CD4-positive, alpha-beta T cell (primary cell): Measurements from ENCODE around the gene NNAT. TPM values are rescaled to one million over a fixed set of nuclear protein-coding genes. Genes with fewer than 3 reads are reported as not detected.

Source experiments
- ATAC-seq: fragments of 200-7000 bp; cut with Tn5 transposase; one replicate; pipeline ENCODE4 v1.10.0; 2022; ENCODE audit warnings: mild to moderate bottlenecking; ENCODE audit not compliant: poor library complexity
- CTCF ChIA-PET: fragments of 350-600 bp; sonication (Branson Sonifier 250); formaldehyde crosslinking; loops from one replicate; lab custom pipeline; 2021; ENCODE audit warnings: antibody characterized with exemption, inconsistent platforms; lab: Charles Lee
- POLR2A ChIA-PET: fragments of 350-600 bp; sonication (Branson Sonifier 250); formaldehyde crosslinking; loops from one replicate; lab custom pipeline; 2021; ENCODE audit warnings: antibody characterized with exemption, inconsistent platforms; lab: Charles Lee
- DNase-seq, 14 experiments: peaks; one replicate each; pipeline ENCODE4 v3.0.0-alpha.2; 2013 to 2020; ENCODE audit warnings: mixed read lengths in 2 of 14
- H3K27ac ChIP-seq, 2 donors: one replicate each; pipeline versions ENCODE4 v1.5.1 to v1.7.0; 2013; ENCODE audit warnings: low read length in 2 of 2, low read depth in 1 of 2, mild to moderate bottlenecking in 1 of 2
- H3K27me3 ChIP-seq, 2 experiments: 1 replicate in 1 of 2; 2 replicates in 1 of 2; pipeline versions ENCODE4 v1.6.1 to v1.7.0; 2013; ENCODE audit warnings: low read length in 2 of 2, control low read depth in 1 of 2, mild to moderate bottlenecking in 1 of 2, moderate library complexity in 1 of 2; ENCODE audit not compliant: insufficient read depth in 2 of 2, control insufficient read depth in 1 of 2
- H3K36me3 ChIP-seq: one replicate; pipeline ENCODE4 v1.6.1; 2013; ENCODE audit warnings: low read length, control low read depth; ENCODE audit not compliant: insufficient read depth
- H3K4me1 ChIP-seq: one replicate; pipeline ENCODE4 v1.6.1; 2013; ENCODE audit warnings: low read length, control low read depth; ENCODE audit not compliant: insufficient read depth
- H3K4me3 ChIP-seq: one replicate; pipeline ENCODE4 v1.5.1; 2013; ENCODE audit warnings: mild to moderate bottlenecking, low read length, moderate library complexity
- H3K9me3 ChIP-seq, 2 experiments: 1 replicate in 1 of 2; 2 replicates in 1 of 2; pipeline versions ENCODE4 v1.6.1 to v1.7.0; 2013; ENCODE audit warnings: low read length in 2 of 2, mild to moderate bottlenecking in 2 of 2, control low read depth in 1 of 2, moderate library complexity in 1 of 2; ENCODE audit not compliant: control insufficient read depth in 1 of 2, insufficient read depth in 1 of 2
- H3K27ac Mint-ChIP-seq: one replicate; pipeline ENCODE4 v1.8.0; 2020; ENCODE audit warnings: mixed read lengths
- H3K27me3 Mint-ChIP-seq: one replicate; pipeline ENCODE4 v1.8.0; 2021; ENCODE audit warnings: mixed read lengths
- H3K36me3 Mint-ChIP-seq: one replicate; pipeline ENCODE4 v1.8.0; 2021; ENCODE audit warnings: low read depth, mixed read lengths
- H3K4me1 Mint-ChIP-seq: one replicate; pipeline ENCODE4 v1.8.0; 2021; ENCODE audit warnings: low read depth, mixed read lengths
- H3K4me3 Mint-ChIP-seq: one replicate; pipeline ENCODE4 v1.8.0; 2020; ENCODE audit warnings: mild to moderate bottlenecking, mixed read lengths
- H3K9me3 Mint-ChIP-seq: one replicate; pipeline ENCODE4 v1.8.0; 2020; ENCODE audit warnings: mixed read lengths
- intact Hi-C, 2 experiments: fragments of 100-400 bp; cut with DNase I in 1 of 2; cut with micrococcal nuclease in 1 of 2; formaldehyde crosslinking; loops; one replicate each; pipeline versions ENCODE4 v1.15.1 to v1.9.0; 2023 to 2025; cut with DNase I, micrococcal nuclease
- total RNA-seq, 174 experiments: library from RNA in 2 of 174; stranded (reverse) in 2 of 174; gene quantifications; one replicate each; pipeline ENCODE4 v1.2.3 and lab custom pipeline; 2021 to 2026
- TF ChIP-seq, protein P1 (sequence below): fragments of 200-600 bp; IDR thresholded peaks from one replicate; pipeline ENCODE4 v1.8.0; 2022; ENCODE audit warnings: antibody characterized with exemption, mild to moderate bottlenecking

Gene NNAT
- total RNA-seq, 2 experiments from 2014 or later, result not detected

DNA sequence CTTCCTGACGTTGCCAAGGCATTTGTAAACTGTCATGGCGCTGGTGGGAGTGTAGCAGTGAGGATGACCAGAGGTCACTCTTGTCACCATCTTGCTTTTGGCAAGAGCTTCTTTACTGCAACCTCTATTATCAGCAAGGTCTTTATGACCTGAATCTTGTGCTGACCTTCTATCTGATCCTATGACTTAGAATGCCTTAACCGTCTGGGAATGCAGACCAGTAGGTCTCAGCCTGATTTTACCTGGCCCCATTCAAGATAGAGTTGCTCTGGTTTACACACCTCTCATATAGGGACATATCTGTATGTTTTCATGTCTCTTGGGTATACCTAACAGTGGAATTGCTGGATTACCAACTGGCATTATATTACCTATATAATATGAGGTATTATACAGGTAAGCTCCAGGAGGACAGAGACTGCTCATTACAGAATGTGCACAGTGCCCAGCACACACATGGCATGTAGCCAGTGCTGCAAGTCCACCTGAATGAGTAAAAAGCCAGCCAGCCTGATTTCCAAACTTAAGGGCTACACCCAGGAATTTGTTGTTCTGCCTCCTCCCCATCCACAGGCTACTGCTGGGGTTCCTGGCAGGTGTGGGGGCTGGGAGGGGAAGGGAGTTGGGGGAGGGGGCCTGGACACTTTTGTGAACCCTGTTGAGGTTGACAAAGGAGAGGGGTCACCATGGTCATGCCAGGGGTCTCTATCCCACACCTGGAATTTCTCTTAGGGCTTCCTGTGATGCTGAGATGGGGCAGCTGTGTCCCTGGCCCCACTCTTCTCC is 41.8 kb downstream of the NNAT start:
- no peaks in the 10 kb centered on the region for H3K9me3 Mint-ChIP-seq
- H3K9me3 ChIP-seq, result peaks cover 0 to 8% of the 10 kb centered on the region in 2 experiments
- intact Hi-C loops, result no loop called here
- CTCF ChIA-PET, result no interaction called here
- no peak for ATAC-seq
- H3K36me3 Mint-ChIP-seq, result no peaks in the 10 kb centered on the region
- peaks cover 57% of the 10 kb centered on the region for H3K27me3 Mint-ChIP-seq
- no peak overlapping the region for H3K27ac ChIP-seq
- H3K36me3 ChIP-seq, result no peaks in the 10 kb centered on the region
- POLR2A ChIA-PET, result no interaction called here
- TF ChIP-seq, protein P1, sequence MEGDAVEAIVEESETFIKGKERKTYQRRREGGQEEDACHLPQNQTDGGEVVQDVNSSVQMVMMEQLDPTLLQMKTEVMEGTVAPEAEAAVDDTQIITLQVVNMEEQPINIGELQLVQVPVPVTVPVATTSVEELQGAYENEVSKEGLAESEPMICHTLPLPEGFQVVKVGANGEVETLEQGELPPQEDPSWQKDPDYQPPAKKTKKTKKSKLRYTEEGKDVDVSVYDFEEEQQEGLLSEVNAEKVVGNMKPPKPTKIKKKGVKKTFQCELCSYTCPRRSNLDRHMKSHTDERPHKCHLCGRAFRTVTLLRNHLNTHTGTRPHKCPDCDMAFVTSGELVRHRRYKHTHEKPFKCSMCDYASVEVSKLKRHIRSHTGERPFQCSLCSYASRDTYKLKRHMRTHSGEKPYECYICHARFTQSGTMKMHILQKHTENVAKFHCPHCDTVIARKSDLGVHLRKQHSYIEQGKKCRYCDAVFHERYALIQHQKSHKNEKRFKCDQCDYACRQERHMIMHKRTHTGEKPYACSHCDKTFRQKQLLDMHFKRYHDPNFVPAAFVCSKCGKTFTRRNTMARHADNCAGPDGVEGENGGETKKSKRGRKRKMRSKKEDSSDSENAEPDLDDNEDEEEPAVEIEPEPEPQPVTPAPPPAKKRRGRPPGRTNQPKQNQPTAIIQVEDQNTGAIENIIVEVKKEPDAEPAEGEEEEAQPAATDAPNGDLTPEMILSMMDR, result no peak
- peaks cover 1% of the 10 kb centered on the region for H3K4me1 Mint-ChIP-seq
- peaks cover 32 to 39% of the 10 kb centered on the region in 2 experiments for H3K27me3 ChIP-seq
- no peak overlapping the region for H3K4me3 Mint-ChIP-seq
- no peak for DNase-seq
- peaks cover 7% of the 10 kb centered on the region for H3K4me1 ChIP-seq
- no peak overlapping the region for H3K4me3 ChIP-seq
- no peak overlapping the region for H3K27ac Mint-ChIP-seq

DNA sequence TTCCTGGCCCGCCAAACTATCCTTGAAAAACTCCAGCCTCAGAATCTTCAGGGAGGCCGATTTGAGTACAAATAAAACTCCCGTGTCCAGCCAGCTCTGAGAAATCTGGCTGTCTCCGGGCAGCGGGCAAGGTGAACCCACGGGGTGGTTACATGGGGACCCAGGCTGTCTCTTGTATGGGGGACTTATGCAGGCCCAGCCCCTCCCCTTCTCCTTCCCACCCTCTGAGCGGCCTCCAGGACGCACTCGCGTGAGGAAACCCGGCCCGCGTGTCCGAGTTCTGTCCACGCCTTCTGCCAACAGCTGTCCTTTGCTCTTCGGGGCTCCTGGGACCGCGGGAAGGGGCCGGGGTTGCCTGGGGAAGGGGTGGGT is 43.0 kb downstream of the NNAT start:
- peaks cover 0 to 8% of the 10 kb centered on the region in 2 experiments for H3K9me3 ChIP-seq

DNA sequence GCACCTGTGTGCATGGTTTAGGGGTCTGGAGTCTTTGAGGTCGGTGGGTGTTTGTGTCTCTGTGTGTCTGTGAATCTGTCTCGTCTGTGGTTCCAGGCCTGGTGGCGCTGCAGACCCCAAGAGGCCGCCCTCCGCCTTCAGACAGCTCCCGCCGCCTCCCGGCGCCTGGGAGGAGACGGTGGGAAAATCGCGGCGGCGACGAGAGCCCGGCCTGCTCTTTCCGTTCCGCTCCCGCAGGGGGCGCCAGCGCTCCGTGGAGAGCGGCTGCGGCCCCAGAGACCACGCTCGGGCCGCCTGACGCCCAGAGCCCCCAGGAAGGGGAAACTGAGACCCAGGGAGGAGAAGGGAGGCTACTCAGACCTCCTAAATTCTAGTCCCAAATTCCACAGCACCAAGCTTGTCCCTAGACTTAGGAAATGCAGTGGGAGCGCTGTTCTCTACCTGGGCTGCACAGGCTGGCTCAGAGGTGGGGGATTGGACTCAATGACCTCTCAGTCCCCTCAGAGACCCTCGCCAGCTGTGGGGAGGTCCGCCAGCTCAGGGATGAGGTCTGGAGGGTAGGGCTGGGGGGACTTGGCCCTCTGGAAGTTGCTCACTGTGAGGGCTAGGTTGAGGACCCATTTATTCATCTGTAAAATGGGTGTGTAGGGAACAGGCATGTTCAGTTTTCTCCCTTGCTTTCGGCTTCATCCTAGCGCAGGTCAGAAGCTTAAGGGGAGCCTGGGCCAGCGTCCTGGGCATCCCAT is 43.5 kb downstream of the NNAT start:
- ChIA-PET POLR2A (no interaction called here), CTCF (interaction anchor here (1.2 kb wide), 1 partner anchor 70 kb away, joined by 3 read pairs; no protein-coding TSS in a partner anchor)
- peaks cover 7% of the 10 kb centered on the region for H3K4me1 ChIP-seq
- Mint-ChIP-seq H3K36me3 (no peaks in the 10 kb centered on the region), H3K4me3 (no peak overlapping the region), H3K27me3 (peaks cover 73% of the 10 kb centered on the region), H3K9me3 (no peaks in the 10 kb centered on the region), H3K4me1 (peaks cover 4% of the 10 kb centered on the region), H3K27ac (no peak overlapping the region)
- intact Hi-C loops, result loop anchor here in 1 of 2 experiments (1.0 to 2.0 kb wide), 2 partner anchors 428 to 657 kb away; no protein-coding TSS in a partner anchor
- H3K4me3 ChIP-seq, result no peak overlapping the region
- DNase-seq, result peak in 13 of 14 experiments; percentile 3 to 64 (median 23)
- peaks cover 0 to 8% of the 10 kb centered on the region in 2 experiments for H3K9me3 ChIP-seq
- no peak overlapping the region for H3K27ac ChIP-seq
- peaks cover 33 to 49% of the 10 kb centered on the region in 2 experiments for H3K27me3 ChIP-seq
- TF ChIP-seq, protein P1, result peak; percentile 71
- no peak for ATAC-seq
- H3K36me3 ChIP-seq, result no peaks in the 10 kb centered on the region

More for the DNA sequence above, 43.0 kb downstream of the NNAT start:
- peaks cover 4% of the 10 kb centered on the region for H3K4me1 Mint-ChIP-seq
- POLR2A ChIA-PET, result no interaction called here
- no peaks in the 10 kb centered on the region for H3K9me3 Mint-ChIP-seq
- Histone ChIP-seq H3K36me3 (no peaks in the 10 kb centered on the region), H3K4me1 (peaks cover 7% of the 10 kb centered on the region), H3K27me3 (peaks cover 35 to 46% of the 10 kb centered on the region in 2 experiments), H3K4me3 (no peak overlapping the region), H3K27ac (no peak overlapping the region)
- H3K4me3 Mint-ChIP-seq, result no peak overlapping the region
- DNase-seq, result no peak
- no peak overlapping the region for H3K27ac Mint-ChIP-seq
- TF ChIP-seq, protein P1, result no peak
- ATAC-seq, result no peak
- intact Hi-C loops, result loop anchor here in 1 of 2 experiments (2.0 kb wide), 1 partner anchor 429 kb away; no protein-coding TSS in a partner anchor
- H3K36me3 Mint-ChIP-seq, result no peaks in the 10 kb centered on the region
- CTCF ChIA-PET, result interaction anchor here (1.2 kb wide), 1 partner anchor 69 kb away, joined by 3 read pairs; no protein-coding TSS in a partner anchor
- peaks cover 68% of the 10 kb centered on the region for H3K27me3 Mint-ChIP-seq
